SH-SY5Y (cell line): ENCODE measurements around the gene TAOK3.

ENCODE experiments used
- GATA2 ChIP-seq: IDR thresholded peaks from 2 replicates; pipeline ENCODE4 v1.6.1; 2011; ENCODE audit warnings: mild to moderate bottlenecking, low read depth, low read length
- GATA3 ChIP-seq: IDR thresholded peaks from 2 replicates; pipeline ENCODE4 v1.6.1; 2011; ENCODE audit warnings: low read depth, mild to moderate bottlenecking, low read length, moderate library complexity

Gene TAOK3

GRCh38 chr12:118358612-118359540 lies 13.8 kb downstream of the TAOK3 start:
- TF ChIP-seq GATA3 = no peak

GRCh38 chr12:118358008-118358359 lies 14.7 kb downstream of the TAOK3 start:
- TF ChIP-seq GATA3 (no peak), GATA2 (no peak)

GRCh38 chr12:118357257-118358007 lies 15.3 kb downstream of the TAOK3 start:
- 0 out of 2 replicates have a peak, but pooled peaks have one; percentile 22 for TF ChIP-seq GATA2
- peak; percentile 58 for TF ChIP-seq GATA3

GRCh38 chr12:118356809-118357256 lies 15.9 kb downstream of the TAOK3 start:
- TF ChIP-seq GATA3 (no peak), GATA2 (no peak)

GRCh38 chr12:118355843-118356242 lies 16.9 kb downstream of the TAOK3 start:
- TF ChIP-seq GATA2 = no peak
- no peak for TF ChIP-seq GATA3

GRCh38 chr12:118354903-118355302 lies 17.8 kb downstream of the TAOK3 start:
- no peak for TF ChIP-seq GATA2
- TF ChIP-seq GATA3 = no peak

- TF ChIP-seq GATA3 = no peak
- TF ChIP-seq GATA2 = no peak
Observed at GRCh38 chr12:118353721-118354120, 19.0 kb downstream of the TAOK3 start.

- no peak for TF ChIP-seq GATA2
- no peak for TF ChIP-seq GATA3
Observed at GRCh38 chr12:118350908-118351559, 21.7 kb downstream of the TAOK3 start.

GRCh38 chr12:118347916-118348315 lies 24.8 kb downstream of the TAOK3 start:
- TF ChIP-seq GATA3 (no peak), GATA2 (no peak)

- no peak for TF ChIP-seq GATA2
- TF ChIP-seq GATA3 = no peak
Observed at GRCh38 chr12:118346895-118347294, 25.8 kb downstream of the TAOK3 start.

- TF ChIP-seq GATA2 (no peak), GATA3 (no peak)
Observed at GRCh38 chr12:118345355-118345754, 27.4 kb downstream of the TAOK3 start.

GRCh38 chr12:118344829-118345228 lies 27.9 kb downstream of the TAOK3 start:
- TF ChIP-seq GATA3 (no peak), GATA2 (no peak)

GRCh38 chr12:118342090-118342489 lies 30.6 kb downstream of the TAOK3 start:
- TF ChIP-seq GATA2 (no peak), GATA3 (no peak)

GRCh38 chr12:118337194-118337838 lies 35.4 kb downstream of the TAOK3 start:
- TF ChIP-seq GATA3 = no peak
- no peak for TF ChIP-seq GATA2

- TF ChIP-seq GATA3 (no peak), GATA2 (no peak)
Observed at GRCh38 chr12:118336123-118336522, 36.6 kb downstream of the TAOK3 start.
